IMR-90 (cell line): ENCODE measurements around the gene KDM8. TPM values are rescaled to one million over a fixed set of nuclear protein-coding genes. Genes with fewer than 3 reads are reported as not detected.

Experiments used
- ATAC-seq: fragments of 200-7000 bp; cut with Tn5 transposase; 2 replicates; pipeline ENCODE4 v1.9.1; 2020; ENCODE audit warnings: low read depth, mild to moderate bottlenecking, moderate library complexity
- BruUV-seq: library from RNA; stranded (reverse); fragments of 400-500 nt; replicated peaks from 2 replicates; lab custom pipeline; 2021; lab: Mats Ljungman, UMichigan
- CTCF ChIA-PET: fragments of 300-600 bp; formaldehyde crosslinking; extraction: SDS; loops from one replicate; lab custom pipeline; 2021; ENCODE audit warnings: antibody characterized with exemption; lab: Yijun Ruan, JAX
- POLR2A ChIA-PET: fragments of 300-600 bp; sonication (Branson Sonifier 250); formaldehyde crosslinking; loops from one replicate; lab custom pipeline; 2022; ENCODE audit warnings: antibody characterized with exemption; ENCODE audit not compliant: unreplicated experiment; lab: Charles Lee
- DNase-seq: peaks from one replicate; pipeline ENCODE4 v3.0.0; 2013
- H2AFZ ChIP-seq: replicated peaks from 2 replicates; pipeline ENCODE3; 2013; ENCODE audit warnings: low read length, mild to moderate bottlenecking; ENCODE audit not compliant: poor library complexity
- H2AK5ac ChIP-seq: 2 replicates; pipeline ENCODE4 v1.6.1; 2013; ENCODE audit warnings: low read depth, low read length, inconsistent platforms
- H2AK9ac ChIP-seq: replicated peaks from 2 replicates; pipeline ENCODE3; 2013; ENCODE audit warnings: mild to moderate bottlenecking, low read depth, low read length, moderate library complexity; ENCODE audit not compliant: poor library complexity
- H2BK120ac ChIP-seq: 2 replicates; pipeline ENCODE4 v1.6.1; 2013; ENCODE audit warnings: low read depth, low read length, inconsistent platforms
- H2BK15ac ChIP-seq: 3 replicates; pipeline ENCODE4 v1.6.1; 2013; ENCODE audit warnings: low read depth, low read length, inconsistent platforms
- H2BK20ac ChIP-seq: 2 replicates; pipeline ENCODE4 v1.6.1; 2013; ENCODE audit warnings: low read depth, mild to moderate bottlenecking, inconsistent platforms, low read length, moderate library complexity
- H2BK5ac ChIP-seq: 2 replicates; pipeline ENCODE4 v1.6.1; 2013; ENCODE audit warnings: mild to moderate bottlenecking, low read depth, low read length, inconsistent platforms; ENCODE audit not compliant: poor library complexity, severe bottlenecking
- H3K14ac ChIP-seq: replicated peaks from 2 replicates; pipeline ENCODE4 v1.6.1; 2013; ENCODE audit warnings: low read depth, low read length, inconsistent platforms
- H3K18ac ChIP-seq: 2 replicates; pipeline ENCODE4 v1.6.1; 2013; ENCODE audit warnings: low read depth, low read length, control low read depth
- H3K23ac ChIP-seq: 2 replicates; pipeline ENCODE4 v1.6.1; 2013; ENCODE audit warnings: low read depth, low read length, inconsistent platforms
- H3K27ac ChIP-seq: 2 replicates; pipeline ENCODE4 v1.5.1; 2013; ENCODE audit warnings: mild to moderate bottlenecking, control low read depth, low read length; ENCODE audit not compliant: insufficient read depth
- H3K27me3 ChIP-seq: 2 replicates; pipeline ENCODE4 v1.6.1; 2013; ENCODE audit warnings: low read length; ENCODE audit not compliant: control insufficient read depth, insufficient read depth
- H3K36me3 ChIP-seq: 2 replicates; pipeline ENCODE4 v1.6.1; 2013; ENCODE audit warnings: low read length, mixed read lengths; ENCODE audit not compliant: control insufficient read depth, insufficient read depth
- H3K4ac ChIP-seq: 2 replicates; pipeline ENCODE4 v1.6.1; 2013; ENCODE audit warnings: low read depth, low read length, inconsistent platforms
- H3K4me1 ChIP-seq: 2 replicates; pipeline ENCODE4 v1.6.1; 2013; ENCODE audit warnings: low read length, mixed read lengths; ENCODE audit not compliant: control insufficient read depth, insufficient read depth
- H3K4me2 ChIP-seq: 2 replicates; pipeline ENCODE4 v1.6.1; 2013; ENCODE audit warnings: low read depth, mild to moderate bottlenecking, control low read depth, low read length, moderate library complexity
- H3K4me3 ChIP-seq: 2 replicates; pipeline ENCODE4 v1.5.1; 2013; ENCODE audit warnings: low read depth, mild to moderate bottlenecking, control low read depth, low read length, moderate library complexity; ENCODE audit not compliant: insufficient read depth
- H3K56ac ChIP-seq: 2 replicates; pipeline ENCODE4 v1.6.1; 2013; ENCODE audit warnings: low read length, inconsistent platforms; ENCODE audit not compliant: insufficient read depth; ENCODE audit errors: extremely low read depth
- H3K79me1 ChIP-seq, 2 experiments: 2 replicates each; pipeline ENCODE4 v1.6.1; 2013; ENCODE audit warnings: low read length in 2 of 2, inconsistent platforms in 1 of 2, low read depth in 1 of 2
- H3K9ac ChIP-seq: 2 replicates; pipeline ENCODE4 v1.6.1; 2013; ENCODE audit warnings: low read depth, low read length, control low read depth
- H3K9me1 ChIP-seq: 2 replicates; pipeline ENCODE4 v1.6.1; 2013; ENCODE audit warnings: low read length, inconsistent platforms; ENCODE audit not compliant: insufficient read depth
- H3K9me3 ChIP-seq: 2 replicates; pipeline ENCODE4 v1.6.1; 2013; ENCODE audit warnings: low read length; ENCODE audit not compliant: control insufficient read depth, insufficient read depth
- H4K20me1 ChIP-seq: 2 replicates; pipeline ENCODE4 v1.6.1; 2013; ENCODE audit warnings: low read length, inconsistent platforms; ENCODE audit not compliant: insufficient read depth
- H4K5ac ChIP-seq: 2 replicates; pipeline ENCODE4 v1.6.1; 2013; ENCODE audit warnings: mild to moderate bottlenecking, low read depth, low read length, control low read depth
- H4K8ac ChIP-seq, 2 experiments: 2 replicates each; pipeline ENCODE4 v1.6.1; 2013; ENCODE audit warnings: low read depth in 2 of 2, low read length in 2 of 2, control low read depth in 1 of 2, inconsistent platforms in 1 of 2
- H4K91ac ChIP-seq: 2 replicates; pipeline ENCODE4 v1.6.1; 2013; ENCODE audit warnings: low read depth, low read length, inconsistent platforms; ENCODE audit not compliant: insufficient read depth
- BHLHE40 ChIP-seq: fragments of 150-350 bp; IDR thresholded peaks from 2 replicates; pipeline ENCODE4 v1.6.1; 2016; ENCODE audit warnings: mild to moderate bottlenecking, low read depth, low read length
- CEBPB ChIP-seq: IDR thresholded peaks from 2 replicates; pipeline ENCODE4 v1.6.1; 2012; ENCODE audit warnings: low read depth, low read length, improper control_type of control experiment
- CHD1 ChIP-seq: IDR thresholded peaks from 2 replicates; pipeline ENCODE4 v1.6.1; 2012; ENCODE audit warnings: low read depth, low read length, improper control_type of control experiment
- CTCF ChIP-seq: conservative IDR thresholded peaks from 2 replicates; pipeline ENCODE4 v1.5.1; 2012; ENCODE audit warnings: mild to moderate bottlenecking, low read depth, low read length, improper control_type of control experiment
- FOS ChIP-seq: fragments of 150-350 bp; IDR thresholded peaks from 2 replicates; pipeline ENCODE4 v1.6.1; 2016; ENCODE audit warnings: low read depth, low read length
- MAFK ChIP-seq: IDR thresholded peaks from 2 replicates; pipeline ENCODE4 v1.6.1; 2012; ENCODE audit warnings: low read depth, low read length, improper control_type of control experiment
- MAZ ChIP-seq: IDR thresholded peaks from 2 replicates; pipeline ENCODE4 v1.6.1; 2012; ENCODE audit warnings: low read depth, mild to moderate bottlenecking, low read length, improper control_type of control experiment, moderate library complexity, borderline replicate concordance
- NFE2L2 ChIP-seq: fragments of 150-350 bp; IDR thresholded peaks from 2 replicates; pipeline ENCODE4 v1.6.1; 2016; ENCODE audit warnings: low read depth, mild to moderate bottlenecking, low read length
- POLR2A ChIP-seq: IDR thresholded peaks from 2 replicates; pipeline ENCODE4 v1.6.1; 2012; ENCODE audit warnings: mild to moderate bottlenecking, low read depth, low read length
- RAD21 ChIP-seq: IDR thresholded peaks from 2 replicates; pipeline ENCODE4 v1.6.1; 2012; ENCODE audit warnings: low read length, improper control_type of control experiment
- USF2 ChIP-seq: fragments of 150-350 bp; IDR thresholded peaks from 2 replicates; pipeline ENCODE4 v1.6.1; 2017; ENCODE audit warnings: mild to moderate bottlenecking, antibody characterized with exemption, low read length, low read depth
- WGBS, 2 experiments: methylation state at CpG; one replicate each; pipeline versions ENCODE4 v1.1.5 to v1.1.7; 2013; ENCODE audit warnings: missing lambda C conversion rate in 2 of 2; ENCODE audit not compliant: insufficient read length in 1 of 2; ENCODE audit errors: extremely low coverage in 2 of 2; 5-methylcytosine and 5-hydroxymethylcytosine counted together
- dilution Hi-C: fragments of 300-500 bp; cut with HindIII; formaldehyde crosslinking; loops from one replicate; pipeline ENCODE4 v1.14.3; 2018; ENCODE audit warnings: low sequenced_read_pairs; ENCODE audit not compliant: unreplicated experiment
- in situ Hi-C: fragments of 300-500 bp; cut with MboI; formaldehyde crosslinking; loops from 3 replicates; pipeline ENCODE4 v1.14.3; 2019; ENCODE audit warnings: low sequenced_read_pairs, inconsistent platforms, mixed read lengths
- intact Hi-C: fragments of 100-400 bp; cut with micrococcal nuclease; formaldehyde crosslinking; loops from 2 replicates; pipeline ENCODE4 v1.10.0; 2022
- polyA plus RNA-seq, 3 experiments: library from polyadenylated mRNA; depleted of rRNA; stranded (reverse); fragments of >200 nt; gene quantifications; 2 replicates each; pipeline ENCODE4 v1.2.3, GENCODE V29; 2012; ENCODE audit warnings: low replicate concordance in 1 of 3
- total RNA-seq: library from RNA; depleted of rRNA; stranded (reverse); fragments of >200 nt; gene quantifications from 2 replicates; pipeline ENCODE4 v1.2.3, GENCODE V29; 2012

KDM8 gene
- total and polyA plus RNA-seq, 2 of the 4 experiments (the other 2 are of a cell fraction) = 3.2 to 3.8 TPM

GRCh38 chr16:27245276-27246172 is 42.2 kb downstream of the KDM8 start:
- peak overlapping the region; percentile 66 for H2BK15ac ChIP-seq
- H2BK5ac ChIP-seq = peak overlapping the region; percentile 98
- peak overlapping the region; percentile 55 for H4K5ac ChIP-seq
- no TSS peak for BruUV-seq
- peak overlapping the region; percentile 35 for H2AK9ac ChIP-seq
- H2AK5ac ChIP-seq = peak overlapping the region; percentile 99
- dilution Hi-C loops (no loop called here), in situ Hi-C loops (no loop called here), intact Hi-C loops (loop anchor here (1.0 kb wide), 1 partner anchor 68 kb away; the partner anchor contains the start of gene IL4R)
- peak overlapping the region; percentile 98 for H3K14ac ChIP-seq
- H4K8ac ChIP-seq = peak overlapping the region; percentile 61 to 95
- peak; percentile 60; the same call in 1 of the 2 replicates for TF ChIP-seq BHLHE40
- peak; percentile 89 for TF ChIP-seq FOS
- TF ChIP-seq MAZ = no peak
- 0 out of 2 replicates have a peak, but pooled peaks have one; percentile 2 for TF ChIP-seq RAD21
- no peak for TF ChIP-seq CHD1
- TF ChIP-seq MAFK = peak; percentile 69
- TF ChIP-seq CEBPB = peak; percentile 77
- no peak for TF ChIP-seq CTCF
- TF ChIP-seq USF2 = peak; percentile 38; the same call in 1 of the 2 replicates
- peak; percentile 53; the same call in 1 of the 2 replicates for TF ChIP-seq NFE2L2
- peak; percentile 29; the same call in 1 of the 2 replicates for TF ChIP-seq POLR2A
- H3K4ac ChIP-seq = peak overlapping the region; percentile 99
- H3K56ac ChIP-seq = peak overlapping the region; percentile 86
- peak overlapping the region; percentile 99 for H2BK20ac ChIP-seq
- peak overlapping the region; percentile 93 for H4K91ac ChIP-seq
- WGBS, 2 experiments = 0% methylated on average over 4 of the region's 19 CpGs; no CpG with 5 or more reads in 1 of the 2 experiments
- peak overlapping the region; percentile 49 for H3K9ac ChIP-seq
- H3K79me1 ChIP-seq = peaks cover 23 to 60% of the 10 kb centered on the region in 2 experiments
- peak overlapping the region; percentile 75 for H3K4me2 ChIP-seq
- ChIA-PET CTCF (no interaction called here), POLR2A (interaction anchor here (0.5 kb wide), 1 partner anchor 1259 kb away, joined by 7 read pairs; no protein-coding TSS in a partner anchor)
- no peaks in the 10 kb centered on the region for H3K36me3 ChIP-seq
- H3K9me1 ChIP-seq = peaks cover 34% of the 10 kb centered on the region
- H2BK120ac ChIP-seq = peak overlapping the region; percentile 99
- H2AFZ ChIP-seq = peak overlapping the region; percentile 63
- peak overlapping the region; percentile 84 for H3K18ac ChIP-seq
- H3K4me3 ChIP-seq = no peak overlapping the region
- no peaks in the 10 kb centered on the region for H3K27me3 ChIP-seq
- peak overlapping the region; percentile 94 for H3K27ac ChIP-seq
- peak; percentile 99 for DNase-seq
- ATAC-seq = peak; percentile 37
- peaks cover 33% of the 10 kb centered on the region for H3K4me1 ChIP-seq
- no peaks in the 10 kb centered on the region for H3K9me3 ChIP-seq
- peak overlapping the region; percentile 96 for H3K23ac ChIP-seq
- H4K20me1 ChIP-seq = no peaks in the 10 kb centered on the region; the same call in 1 of the 2 replicates
